Neural cell (in vitro differentiated cells): ENCODE data around the gene PHF8. TPM values are rescaled to one million over a fixed set of nuclear protein-coding genes. Genes with fewer than 3 reads are reported as not detected.

ENCODE experiments used
- H2AFZ ChIP-seq: fragments of 200-600, 300-800 bp; sonication (generic), shearing (Covaris generic); 2 replicates; pipeline ENCODE4 v1.6.0; 2014; ENCODE audit warnings: low read depth, mild to moderate bottlenecking, antibody characterized with exemption, low read length, moderate library complexity
- H3F3A ChIP-seq: fragments of 200-600 bp; shearing (Covaris generic); 2 replicates; pipeline ENCODE4 v1.6.1; 2016; ENCODE audit warnings: mild to moderate bottlenecking, moderate library complexity, mixed read lengths, antibody characterized with exemption, low read length; ENCODE audit not compliant: insufficient read depth, poor library complexity, severe bottlenecking
- H3K27ac ChIP-seq: fragments of 200-600, 300-800 bp; sonication (generic), shearing (Covaris generic); 2 replicates; pipeline ENCODE4 v1.5.1; 2014; ENCODE audit warnings: mild to moderate bottlenecking, low read length, moderate library complexity
- H3K27me3 ChIP-seq: fragments of 300-800, 200-600 bp; sonication (generic), shearing (Covaris generic); 2 replicates; pipeline ENCODE4 v1.6.0; 2014; ENCODE audit warnings: mild to moderate bottlenecking, low read depth, low read length, moderate library complexity; ENCODE audit not compliant: insufficient read depth
- H3K36me3 ChIP-seq: fragments of 300-800, 200-600 bp; sonication (generic), shearing (Covaris generic); 2 replicates; pipeline ENCODE4 v1.5.1; 2014; ENCODE audit warnings: mild to moderate bottlenecking, antibody characterized with exemption, low read length, moderate library complexity; ENCODE audit not compliant: insufficient read depth
- H3K4me2 ChIP-seq: fragments of 300-800, 200-600 bp; sonication (generic), shearing (Covaris generic); 2 replicates; pipeline ENCODE4 v1.6.0; 2014; ENCODE audit warnings: mild to moderate bottlenecking, low read length
- H3K4me3 ChIP-seq: fragments of 300-800, 200-600 bp; sonication (generic), shearing (Covaris generic); 2 replicates; pipeline ENCODE4 v1.5.1; 2014; ENCODE audit warnings: mild to moderate bottlenecking, low read length, moderate library complexity
- H3K79me2 ChIP-seq: fragments of 200-600 bp; shearing (Covaris generic); replicated peaks from 2 replicates; pipeline ENCODE4 v1.6.0; 2014; ENCODE audit warnings: mild to moderate bottlenecking, low read length, moderate library complexity; ENCODE audit not compliant: insufficient read depth
- H3K9ac ChIP-seq: fragments of 300-800, 200-600 bp; sonication (generic), shearing (Covaris generic); 2 replicates; pipeline ENCODE4 v1.6.1; 2016; ENCODE audit warnings: mild to moderate bottlenecking, low read length, mixed read lengths
- H3K9me2 ChIP-seq: fragments of 200-600 bp; shearing (Covaris generic); 2 replicates; pipeline ENCODE4 v1.6.1; 2016; ENCODE audit warnings: mild to moderate bottlenecking, low read length, mixed read lengths; ENCODE audit not compliant: insufficient read depth
- H3K9me3 ChIP-seq: fragments of 200-600, 300-800 bp; sonication (generic), shearing (Covaris generic); 2 replicates; pipeline ENCODE4 v1.6.1; 2016; ENCODE audit warnings: mild to moderate bottlenecking, mixed run types, low read length, moderate library complexity, mixed read lengths
- H4K20me1 ChIP-seq: fragments of 200-600 bp; shearing (Covaris generic); 2 replicates; pipeline ENCODE4 v1.6.1; 2016; ENCODE audit warnings: mild to moderate bottlenecking, mixed run types; ENCODE audit not compliant: insufficient read depth
- EP300 ChIP-seq: fragments of 450-650 bp; conservative IDR thresholded peaks from 2 replicates; pipeline ENCODE4 v1.6.1; 2014; ENCODE audit warnings: antibody characterized with exemption, mild to moderate bottlenecking, moderate library complexity; ENCODE audit not compliant: poor library complexity, severe bottlenecking
- POLR2AphosphoS5 ChIP-seq: IDR thresholded peaks from 2 replicates; pipeline ENCODE4 v1.6.1; 2012
- TAF1 ChIP-seq: IDR thresholded peaks from 2 replicates; pipeline ENCODE4 v1.6.1; 2012; ENCODE audit warnings: low read depth
- polyA plus RNA-seq: library from polyadenylated mRNA; depleted of rRNA; stranded (reverse); fragments of >200 nt; gene quantifications from 2 replicates; pipeline ENCODE4 v1.2.3, GENCODE V29; 2014
- small RNA-seq, 3 experiments: library from RNA; depleted of rRNA; stranded (forward); fragments of <200 nt; gene quantifications; one replicate each; pipeline ENCODE3, GENCODE V24; 2012
- TF ChIP-seq, protein P1 (sequence below): fragments of 450-650 bp; IDR thresholded peaks from 2 replicates; pipeline ENCODE4 v1.5.1; 2014; ENCODE audit warnings: antibody characterized with exemption, mild to moderate bottlenecking, moderate library complexity; ENCODE audit not compliant: poor library complexity, severe bottlenecking

PHF8 gene
- polyA plus RNA-seq, 1 donor from 2014 or later: 9.8 TPM

DNA sequence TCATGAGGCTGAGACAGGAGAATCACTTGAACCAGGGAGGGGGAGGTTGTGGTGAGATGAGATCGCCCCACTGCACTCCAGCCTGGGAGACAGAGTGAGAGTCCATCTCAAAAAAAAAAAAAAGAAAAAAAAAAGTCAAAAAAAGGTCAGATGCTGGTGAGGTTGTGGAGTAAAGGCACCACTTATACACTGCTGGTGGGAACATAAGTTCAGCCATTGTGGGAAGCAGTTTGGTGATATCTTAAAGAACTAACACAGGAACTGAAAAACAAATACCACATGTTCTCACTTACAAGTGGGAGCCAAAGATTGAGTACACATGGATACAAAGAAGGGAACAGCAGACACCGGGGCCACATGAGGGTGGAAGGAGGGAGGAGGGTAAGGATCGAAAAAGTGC, 149.0 kb downstream of the PHF8 start:
- no peaks in the 10 kb centered on the region for H3F3A ChIP-seq
- no peak overlapping the region for H3K27ac ChIP-seq
- H3K4me2 ChIP-seq: no peak overlapping the region
- H2AFZ ChIP-seq: no peak overlapping the region
- no peak overlapping the region for H3K9ac ChIP-seq
- no peaks in the 10 kb centered on the region for H4K20me1 ChIP-seq
- TF ChIP-seq EP300 (no peak), TAF1 (no peak), POLR2AphosphoS5 (no peak)
- TF ChIP-seq, protein P1, sequence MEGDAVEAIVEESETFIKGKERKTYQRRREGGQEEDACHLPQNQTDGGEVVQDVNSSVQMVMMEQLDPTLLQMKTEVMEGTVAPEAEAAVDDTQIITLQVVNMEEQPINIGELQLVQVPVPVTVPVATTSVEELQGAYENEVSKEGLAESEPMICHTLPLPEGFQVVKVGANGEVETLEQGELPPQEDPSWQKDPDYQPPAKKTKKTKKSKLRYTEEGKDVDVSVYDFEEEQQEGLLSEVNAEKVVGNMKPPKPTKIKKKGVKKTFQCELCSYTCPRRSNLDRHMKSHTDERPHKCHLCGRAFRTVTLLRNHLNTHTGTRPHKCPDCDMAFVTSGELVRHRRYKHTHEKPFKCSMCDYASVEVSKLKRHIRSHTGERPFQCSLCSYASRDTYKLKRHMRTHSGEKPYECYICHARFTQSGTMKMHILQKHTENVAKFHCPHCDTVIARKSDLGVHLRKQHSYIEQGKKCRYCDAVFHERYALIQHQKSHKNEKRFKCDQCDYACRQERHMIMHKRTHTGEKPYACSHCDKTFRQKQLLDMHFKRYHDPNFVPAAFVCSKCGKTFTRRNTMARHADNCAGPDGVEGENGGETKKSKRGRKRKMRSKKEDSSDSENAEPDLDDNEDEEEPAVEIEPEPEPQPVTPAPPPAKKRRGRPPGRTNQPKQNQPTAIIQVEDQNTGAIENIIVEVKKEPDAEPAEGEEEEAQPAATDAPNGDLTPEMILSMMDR: no peak
- H3K36me3 ChIP-seq: no peaks in the 10 kb centered on the region
- no peaks in the 10 kb centered on the region for H3K27me3 ChIP-seq
- no peaks in the 10 kb centered on the region for H3K79me2 ChIP-seq
- H3K4me3 ChIP-seq: no peak overlapping the region
- no peaks in the 10 kb centered on the region for H3K9me2 ChIP-seq
- H3K9me3 ChIP-seq: no peaks in the 10 kb centered on the region

Small RNA genes lying within 50 kb of the gene (small RNA-seq; reads per million reads assigned to genes)
- gene RNA5SP505: 0.16 to 0.41 (median 0.23) reads per million in 3 experiments

Other genes starting within 250 kb of the PHF8 start
- 2.5 and 3.7 TPM in 2 replicates for gene FAM120C, start 138.8 kb upstream of the PHF8 start, polyA plus RNA-seq